SIG-M5 (cell line): ENCODE results near the gene STK17B.
"Not testable (repeated sequence)": the region's sequence is repeated elsewhere in the genome, so short reads cannot be mapped to it uniquely, and the experiment has no call there.

ENCODE experiments used
- DNase-seq: peaks from one replicate; lab custom pipeline; 2025; lab: John Stamatoyannopoulos, UW

The STK17B gene

DNA sequence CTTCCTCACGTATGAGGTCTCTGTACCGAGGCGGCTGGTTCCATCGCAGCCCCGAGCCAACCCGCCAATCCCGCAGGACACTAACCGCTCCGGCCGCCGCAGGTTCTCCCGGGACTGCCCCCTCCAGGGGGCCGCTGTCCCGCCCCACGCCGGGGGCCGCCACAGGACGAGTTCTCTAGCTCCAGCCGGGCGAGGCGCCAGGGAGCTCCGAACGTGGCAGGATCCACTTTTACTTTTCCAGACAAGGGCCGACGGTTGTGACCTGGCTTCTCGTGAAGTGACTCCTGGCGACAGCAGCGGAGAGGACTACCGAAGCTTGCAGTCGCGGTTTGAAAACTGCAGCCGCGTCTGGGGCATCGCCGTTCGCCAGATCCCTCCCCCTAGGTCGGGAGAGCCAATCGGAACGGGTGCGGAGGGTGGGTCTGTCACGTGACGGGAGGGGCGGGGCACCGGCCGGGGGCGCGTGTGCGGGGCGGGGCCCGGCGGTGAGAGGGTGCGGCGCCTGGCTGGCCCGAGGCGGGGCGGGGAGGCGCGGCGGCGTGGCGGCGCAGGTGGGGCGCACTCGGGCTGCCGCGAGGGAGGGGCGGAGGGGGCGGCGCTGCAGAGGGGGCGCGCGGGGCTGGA, at the start of gene STK17B:
Gene STK17B, minus strand, starts transcription at position 331 of the 624 bp plus-strand sequence. CDS start 8,195 bp downstream, outside the sequence.
- peak; percentile 76 for DNase-seq

- DNase-seq: no peak
Observed at GRCh38 chr2:196220671-196221070, 49.3 kb upstream of the STK17B start.

DNA sequence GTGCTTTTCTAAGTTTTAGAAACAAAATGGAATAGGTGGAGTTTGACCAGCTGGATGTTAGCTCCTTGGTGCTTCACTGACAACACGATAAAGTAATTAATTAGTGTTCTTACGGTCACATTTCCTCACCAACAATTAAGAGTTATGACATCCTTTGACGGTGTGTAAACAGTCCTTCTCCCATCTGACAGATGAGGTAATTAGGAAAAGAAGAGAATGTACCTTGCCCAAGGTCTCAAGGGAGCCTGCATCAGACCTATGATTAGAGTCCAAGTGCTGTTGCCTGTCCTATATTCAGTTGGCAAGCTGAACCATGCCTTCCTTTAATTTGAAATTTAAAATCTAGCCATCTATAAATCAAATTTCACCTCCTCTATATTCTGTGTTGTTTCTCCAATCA, 48.3 kb upstream of the STK17B start:
- DNase-seq: no peak

DNA sequence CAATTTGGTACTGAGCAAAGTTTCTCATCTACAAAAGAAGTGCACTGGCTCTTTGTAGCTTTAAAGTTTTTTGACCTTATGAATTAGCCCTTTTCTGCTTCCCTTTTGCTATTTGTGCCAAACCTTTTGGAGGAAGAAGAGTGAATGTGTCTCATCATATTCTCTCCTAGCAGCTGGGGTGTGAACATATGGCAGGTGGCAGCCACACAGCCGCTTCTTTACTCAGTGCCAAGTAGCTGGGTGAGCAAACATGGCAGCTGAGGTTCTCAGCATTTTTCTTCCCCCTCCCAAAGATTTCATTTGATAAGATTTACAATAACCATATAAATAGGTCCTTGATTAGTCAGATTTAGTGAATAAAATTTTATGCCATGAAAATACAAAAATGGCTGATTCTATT, 46.7 kb upstream of the STK17B start:
- no peak for DNase-seq

- DNase-seq: no peak
Observed at GRCh38 chr2:196217116-196217515, 45.7 kb upstream of the STK17B start.

- no peak for DNase-seq
Observed at GRCh38 chr2:196215376-196215775, 44.0 kb upstream of the STK17B start.

DNA sequence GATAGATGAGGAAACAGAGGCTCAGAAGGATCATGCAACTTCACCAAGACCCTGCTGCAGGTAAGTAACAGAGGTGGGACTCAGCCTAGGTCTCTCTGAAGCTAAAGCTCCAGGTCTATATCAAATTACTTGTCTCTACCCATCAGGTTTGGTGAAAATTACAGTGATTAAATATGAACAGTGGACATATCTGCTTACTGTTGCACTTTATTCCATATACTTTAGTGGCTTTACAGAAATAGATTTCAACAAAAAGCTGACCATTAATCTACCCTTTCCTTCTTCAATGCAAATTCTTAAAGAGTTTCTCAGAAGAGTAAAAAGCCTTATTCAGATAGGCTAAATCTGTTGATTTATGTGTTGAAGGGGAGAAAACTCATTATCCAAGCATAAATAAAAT, 42.8 kb upstream of the STK17B start:
- no peak for DNase-seq

DNA sequence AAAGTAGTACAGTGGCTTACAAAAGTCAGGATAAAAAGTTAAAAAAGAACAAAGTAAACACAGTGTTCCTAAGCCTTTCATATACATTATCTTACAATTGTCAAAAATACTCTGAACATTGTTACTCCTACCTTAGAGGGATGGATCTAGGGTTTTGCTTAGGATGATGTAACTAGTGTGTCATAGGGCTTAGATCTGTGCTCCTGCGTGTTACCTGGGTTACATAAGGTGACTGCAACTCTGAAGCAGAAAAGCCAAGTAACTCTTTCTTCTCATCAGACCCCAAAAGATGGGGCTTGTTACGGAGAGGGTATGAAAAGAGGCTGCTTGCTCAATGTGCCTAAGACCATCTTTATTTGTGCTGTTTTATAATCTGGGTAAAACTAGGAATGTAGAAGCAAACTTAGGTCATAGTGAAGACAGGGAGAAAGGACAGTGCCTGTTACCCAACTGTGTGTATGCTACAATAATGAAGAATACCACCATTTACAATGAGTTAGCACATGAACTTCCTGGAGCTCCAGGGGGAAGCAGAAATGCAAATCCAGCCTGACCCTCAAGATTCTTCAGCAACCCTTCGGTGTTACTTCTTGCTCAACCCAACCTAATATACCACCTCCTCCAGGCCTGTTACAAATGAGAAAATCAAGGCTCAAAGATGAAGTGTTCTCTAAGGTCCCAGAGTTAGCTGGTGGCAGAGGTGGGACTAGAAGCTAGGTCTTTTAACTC, 42.0 kb upstream of the STK17B start:
- DNase-seq: no peak

DNA sequence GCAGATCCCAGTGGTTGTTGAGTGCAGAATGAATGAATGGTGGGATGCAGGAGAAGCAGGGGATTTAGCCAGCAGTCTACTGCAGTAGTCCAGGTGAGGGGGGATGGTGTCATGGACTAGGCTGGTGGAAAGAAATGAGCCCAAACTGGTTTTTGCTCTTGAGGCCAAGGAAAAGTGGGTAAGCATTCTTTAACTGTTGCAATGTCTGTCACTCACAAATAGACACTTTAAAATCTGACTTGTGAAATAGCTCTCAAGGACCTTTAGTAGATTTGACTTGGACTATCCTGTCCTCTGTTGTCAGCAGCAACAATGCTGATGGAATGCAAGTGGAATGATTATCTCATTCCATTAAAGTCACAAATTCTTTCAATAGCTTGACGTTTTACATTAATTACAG, 37.5 kb upstream of the STK17B start:
- DNase-seq: no peak

DNA sequence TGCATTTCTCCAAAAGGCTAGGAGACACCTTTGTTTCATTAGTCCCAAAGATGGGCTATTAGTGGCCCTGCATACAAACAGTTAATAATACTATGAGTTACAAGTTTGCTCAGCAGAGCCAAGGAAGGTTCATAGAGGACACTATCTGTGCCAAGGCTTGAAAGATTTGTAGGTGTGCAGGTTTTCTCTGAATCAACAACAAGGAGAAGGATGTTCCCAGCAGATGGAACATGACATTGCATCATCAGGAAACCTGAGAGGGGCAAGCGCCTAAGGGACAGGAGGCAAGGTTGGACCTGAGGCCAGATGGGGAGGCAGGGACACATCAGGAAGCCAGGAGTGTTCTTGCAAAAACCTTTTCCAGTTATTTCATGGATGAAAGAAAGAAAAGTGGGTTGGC, 35.4 kb upstream of the STK17B start:
- DNase-seq: no peak

- no peak for DNase-seq
Observed at GRCh38 chr2:196205881-196206435, 34.6 kb upstream of the STK17B start.

- DNase-seq: no peak
Observed at GRCh38 chr2:196205011-196205766, 33.8 kb upstream of the STK17B start.

DNA sequence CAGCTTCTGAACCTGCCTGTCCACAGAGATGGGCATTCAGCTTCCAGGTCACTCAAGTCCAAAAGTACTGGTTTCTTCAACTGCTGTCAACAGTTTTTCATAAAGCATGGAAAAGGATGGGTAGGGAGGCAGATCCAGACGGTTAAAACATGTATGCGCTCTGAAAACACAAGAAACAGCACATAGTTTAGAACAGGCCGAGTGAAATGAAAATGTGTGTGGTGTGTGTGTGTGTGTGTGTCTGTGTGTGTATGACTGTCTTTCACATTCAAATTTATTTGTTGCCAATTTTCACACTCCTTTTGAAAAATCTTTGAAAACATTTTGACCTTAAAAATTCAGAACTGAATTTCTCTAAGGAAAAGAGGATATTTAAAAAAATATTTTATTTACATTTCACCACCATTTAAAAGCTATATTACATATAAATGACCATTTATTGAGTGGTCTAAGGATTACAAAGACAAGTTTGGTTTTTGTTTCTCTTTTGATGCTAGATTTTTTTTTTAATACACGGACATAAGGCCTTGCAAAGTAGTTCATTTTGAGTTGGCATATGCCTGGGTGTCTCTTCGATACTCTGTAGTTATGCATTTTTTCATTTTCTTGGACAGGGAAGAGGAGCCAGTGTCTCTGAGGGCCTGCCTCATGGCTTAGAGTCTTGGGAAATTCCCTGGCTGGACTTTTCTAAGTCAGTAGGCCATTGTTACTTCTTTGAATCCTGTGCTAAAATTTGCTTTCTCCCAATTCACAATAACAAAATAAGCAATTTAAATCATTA, 30.0 kb upstream of the STK17B start:
- no peak for DNase-seq

GRCh38 chr2:196200557-196200956, 29.2 kb upstream of the STK17B start:
- no peak for DNase-seq

GRCh38 chr2:196195758-196196157, 24.4 kb upstream of the STK17B start:
- DNase-seq: no peak

GRCh38 chr2:196195302-196195701, 23.9 kb upstream of the STK17B start:
- no peak for DNase-seq

DNA sequence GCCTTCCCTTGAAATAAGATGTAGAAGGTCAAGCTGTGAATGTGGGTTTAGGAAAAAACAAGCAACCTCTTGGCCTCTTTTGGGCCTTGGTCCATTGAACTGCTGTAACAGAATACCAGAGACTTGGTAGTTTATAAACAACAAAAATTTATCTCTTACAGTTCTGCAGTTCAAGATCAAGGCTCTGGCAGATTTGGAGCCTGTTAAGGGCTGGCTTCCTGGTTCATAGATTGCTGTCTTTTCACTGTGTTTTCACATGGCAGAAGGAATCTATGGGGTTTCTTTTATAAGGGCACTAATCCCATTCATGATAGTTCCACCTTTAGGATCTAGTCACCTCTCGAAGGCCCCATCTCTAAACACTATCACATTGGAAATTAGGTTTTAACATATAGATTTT, 20.2 kb upstream of the STK17B start:
- DNase-seq: no peak

- no peak for DNase-seq
Observed at GRCh38 chr2:196187898-196188458, 16.6 kb upstream of the STK17B start.

DNA sequence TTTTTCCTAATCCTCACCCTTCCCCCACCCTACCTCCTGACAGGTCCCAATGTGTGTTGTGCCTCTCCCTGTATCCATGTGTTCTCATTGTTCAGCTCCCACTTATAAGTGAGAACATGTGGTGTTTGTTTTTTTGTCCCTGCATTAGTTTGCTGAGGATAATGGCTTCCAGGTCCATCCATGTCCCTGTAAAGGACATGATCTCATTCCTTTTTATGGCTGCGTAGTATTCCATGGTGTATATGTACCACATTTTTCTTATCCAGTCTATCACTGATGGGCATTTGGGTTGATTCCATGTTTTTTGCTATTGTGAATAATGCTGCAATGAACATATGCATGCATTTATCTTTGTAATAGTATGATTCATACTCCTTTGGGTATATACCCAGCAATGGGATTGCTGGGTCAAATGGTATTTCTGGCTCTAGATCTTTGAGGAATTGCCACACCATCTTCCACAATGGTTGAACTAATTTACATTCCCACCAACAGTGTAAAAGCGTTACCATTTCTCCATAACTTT, 15.9 kb upstream of the STK17B start:
- not testable (repeated sequence) for DNase-seq

- DNase-seq: no peak
Observed at GRCh38 chr2:196186266-196186980, 15.0 kb upstream of the STK17B start.

DNA sequence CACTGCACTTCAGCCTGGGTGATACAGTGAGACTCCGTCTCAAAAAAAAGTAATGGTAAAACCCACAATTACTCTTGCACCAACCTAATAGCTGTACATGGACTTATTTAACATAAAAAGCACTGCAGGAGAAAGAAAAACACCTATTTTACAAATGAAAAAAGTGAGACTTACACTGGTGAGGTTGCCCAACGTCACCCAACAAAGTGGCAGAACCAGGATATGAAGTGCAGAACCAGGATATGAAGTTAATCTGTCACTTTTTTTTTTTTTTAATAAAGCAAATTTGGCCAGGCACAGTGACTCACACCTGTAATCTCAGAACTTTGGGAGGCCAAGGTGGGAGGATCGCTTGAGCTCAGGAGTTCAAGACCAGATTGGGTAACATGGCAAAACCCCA, 13.5 kb upstream of the STK17B start:
- no peak for DNase-seq
